HEK293 (cell line): ENCODE data around the gene EEF2KMT.

Experiments
- CTCF ChIA-PET: fragments of 350-600 bp; formaldehyde crosslinking; extraction: SDS; loops from one replicate; lab custom pipeline; 2021; ENCODE audit warnings: antibody characterized with exemption; lab: Yijun Ruan, JAX
- POLR2A ChIA-PET: fragments of 300-600 bp; formaldehyde crosslinking; extraction: SDS; loops from one replicate; lab custom pipeline; 2020; ENCODE audit warnings: antibody characterized with exemption, inconsistent platforms; lab: Yijun Ruan, JAX
- H3K27ac ChIP-seq: fragments of 200-500 bp; sonication (Bioruptor generic); 2 replicates; pipeline ENCODE4 v1.5.1; 2014; ENCODE audit warnings: low read depth, low read length, control low read depth, inconsistent platforms; ENCODE audit errors: extremely low read depth
- H3K36me3 ChIP-seq, 2 experiments: fragments of 200-500 bp in 1 of 2; sonication (Bioruptor generic) in 1 of 2; 1 replicate in 1 of 2; 2 replicates in 1 of 2; pipeline ENCODE4 v1.5.1; 2014 to 2017; ENCODE audit warnings: inconsistent platforms in 2 of 2, low read length in 2 of 2; ENCODE audit not compliant: control insufficient read depth in 2 of 2, insufficient read depth in 1 of 2
- H3K4me1 ChIP-seq: fragments of 200-500 bp; sonication (Bioruptor generic); 2 replicates; pipeline ENCODE4 v1.5.1; 2014; ENCODE audit warnings: mild to moderate bottlenecking, low read length, inconsistent platforms; ENCODE audit not compliant: control insufficient read depth, insufficient read depth
- H3K4me3 ChIP-seq: 2 replicates; pipeline ENCODE4 v1.5.1; 2011; ENCODE audit warnings: low read depth, mild to moderate bottlenecking, control low read depth, low read length, moderate library complexity
- H3K9me3 ChIP-seq: fragments of 200-500 bp; sonication (Bioruptor generic); 2 replicates; pipeline ENCODE4 v1.5.1; 2014; ENCODE audit warnings: low read depth, low read length, inconsistent platforms; ENCODE audit not compliant: control insufficient read depth, insufficient read depth
- BCL6B ChIP-seq: fragments of 450-650 bp; formaldehyde crosslinking; IDR thresholded peaks from 2 replicates; pipeline ENCODE4 v1.5.1; 2017; ENCODE audit warnings: missing biosample characterization, missing genetic modification characterization
- HOXA7 ChIP-seq: sonication (generic); formaldehyde crosslinking; IDR thresholded peaks from 2 replicates; pipeline ENCODE4 v1.8.1; 2022; ENCODE audit warnings: missing genetic modification reagents, borderline replicate concordance
- IKZF3 ChIP-seq: fragments of 450-650 bp; IDR thresholded peaks from 2 replicates; pipeline ENCODE4 v1.5.0; 2018; ENCODE audit warnings: missing biosample characterization, mild to moderate bottlenecking, missing genetic modification characterization, moderate library complexity
- PBX3 ChIP-seq: sonication (generic); formaldehyde crosslinking; IDR thresholded peaks from 2 replicates; pipeline ENCODE4 v1.8.1; 2022; ENCODE audit warnings: mild to moderate bottlenecking, moderate library complexity, missing genetic modification reagents
- SCRT2 ChIP-seq: fragments of 450-650 bp; formaldehyde crosslinking; IDR thresholded peaks from 2 replicates; pipeline ENCODE4 v1.5.1; 2016; ENCODE audit warnings: missing biosample characterization, missing genetic modification characterization
- SP7 ChIP-seq: fragments of 450-650 bp; formaldehyde crosslinking; IDR thresholded peaks from 2 replicates; pipeline ENCODE4 v1.5.1; 2016; ENCODE audit warnings: missing biosample characterization, missing genetic modification characterization
- TSHZ1 ChIP-seq: fragments of 450-650 bp; formaldehyde crosslinking; IDR thresholded peaks from 2 replicates; pipeline ENCODE4 v1.5.1; 2016; ENCODE audit warnings: missing biosample characterization, missing genetic modification characterization, borderline replicate concordance
- WT1 ChIP-seq: fragments of 450-650 bp; formaldehyde crosslinking; IDR thresholded peaks from 2 replicates; pipeline ENCODE4 v1.5.1; 2016; ENCODE audit warnings: missing biosample characterization, missing genetic modification characterization
- ZIC2 ChIP-seq: fragments of 450-650 bp; formaldehyde crosslinking; IDR thresholded peaks from 2 replicates; pipeline ENCODE4 v1.5.1; 2016; ENCODE audit warnings: missing biosample characterization, missing genetic modification characterization
- ZNF19 ChIP-seq: fragments of 450-650 bp; formaldehyde crosslinking; IDR thresholded peaks from 2 replicates; pipeline ENCODE4; 2016; ENCODE audit warnings: missing biosample characterization, missing genetic modification characterization, low read depth
- ZNF350 ChIP-seq: fragments of 450-650 bp; formaldehyde crosslinking; IDR thresholded peaks from 2 replicates; pipeline ENCODE4 v1.5.0; 2017; ENCODE audit warnings: missing biosample characterization, mild to moderate bottlenecking, missing genetic modification characterization
- ZNF404 ChIP-seq: fragments of 450-650 bp; formaldehyde crosslinking; IDR thresholded peaks from 2 replicates; pipeline ENCODE4 v1.5.1; 2017; ENCODE audit warnings: missing biosample characterization, missing genetic modification characterization
- ZNF549 ChIP-seq: fragments of 450-650 bp; IDR thresholded peaks from 2 replicates; pipeline ENCODE4 v1.5.1; 2018; ENCODE audit warnings: missing biosample characterization, missing genetic modification characterization, mild to moderate bottlenecking, inconsistent platforms, moderate library complexity
- ZNF624 ChIP-seq: fragments of 450-650 bp; formaldehyde crosslinking; IDR thresholded peaks from 2 replicates; pipeline ENCODE4 v1.5.1; 2017; ENCODE audit warnings: missing biosample characterization, missing genetic modification characterization
- ZNF645 ChIP-seq: fragments of 450-650 bp; formaldehyde crosslinking; IDR thresholded peaks from 2 replicates; pipeline ENCODE4; 2016; ENCODE audit warnings: missing biosample characterization, missing genetic modification characterization
- ZSCAN23 ChIP-seq: fragments of 450-650 bp; formaldehyde crosslinking; IDR thresholded peaks from 2 replicates; pipeline ENCODE4 v1.5.1; 2016; ENCODE audit warnings: missing biosample characterization, missing genetic modification characterization
- ZSCAN5A ChIP-seq: fragments of 450-650 bp; formaldehyde crosslinking; IDR thresholded peaks from 2 replicates; pipeline ENCODE4 v1.5.1; 2016; ENCODE audit warnings: missing biosample characterization, missing genetic modification characterization

Gene EEF2KMT

GRCh38 chr16:5062790-5063765 lies 34.5 kb downstream of the EEF2KMT start (continued):
- TF ChIP-seq BCL6B (tag by site-specific recombination) (no peak), ZIC2 (0 out of 2 replicates have a peak, but pooled peaks have one; percentile 11), ZNF549 (no peak)

- H3K27ac ChIP-seq, result no peak overlapping the region
- ChIA-PET POLR2A (no interaction called here), CTCF (interaction anchor here (0.7 to 0.9 kb wide), 2 partner anchors 9 to 71 kb away, joined by 3 to 5 read pairs; partner anchors contain the start of gene ALG1)
- H3K4me3 ChIP-seq, result no peak overlapping the region
- H3K36me3 ChIP-seq, result no peaks in the 10 kb centered on the region
- peaks cover 14% of the 10 kb centered on the region for H3K4me1 ChIP-seq
- no peak for TF ChIP-seq PBX3
- TF ChIP-seq ZSCAN5A (tag by site-specific recombination), result no peak
- TF ChIP-seq ZNF645, result no peak
- no peak for TF ChIP-seq SCRT2 (tag by site-specific recombination)
- no peak for TF ChIP-seq IKZF3 (tag by site-specific recombination)
- no peak for TF ChIP-seq SP7 (tag by site-specific recombination)
- TF ChIP-seq ZNF350 (tag by site-specific recombination), result no peak
- TF ChIP-seq TSHZ1 (tag by site-specific recombination), result no peak
- TF ChIP-seq ZSCAN23 (tag by site-specific recombination), result no peak
- no peak for TF ChIP-seq HOXA7 (CRISPR knock-in tag)
- TF ChIP-seq ZNF624, result no peak
- TF ChIP-seq WT1 (tag by site-specific recombination), result no peak
- TF ChIP-seq ZNF19 (tag by site-specific recombination), result no peak
- TF ChIP-seq ZNF404, result no peak
- no peaks in the 10 kb centered on the region for H3K9me3 ChIP-seq
Measured at GRCh38 chr16:5062051-5062450, 35.5 kb downstream of the EEF2KMT start.
